GM23338 (cell line): Measurements from ENCODE around the gene CUBN. TPM values are rescaled to one million over a fixed set of nuclear protein-coding genes. Genes with fewer than 3 reads are reported as not detected.

Experiments used
- ATAC-seq: fragments of 200-7000 bp; cut with Tn5 transposase; 3 replicates; pipeline ENCODE4 v1.9.1; 2020
- DNase-seq: peaks from one replicate; pipeline ENCODE4 v3.0.0-alpha.2; 2015; ENCODE audit warnings: low spot score
- H2AFZ ChIP-seq: fragments of 200-600 bp; sonication (generic); 2 replicates; pipeline ENCODE4 v1.8.0; 2016; ENCODE audit warnings: antibody characterized with exemption, mild to moderate bottlenecking, moderate library complexity
- H3F3A ChIP-seq: fragments of 200-600 bp; sonication (generic); replicated peaks from 2 replicates; pipeline ENCODE4 v1.8.0; 2017; ENCODE audit warnings: antibody characterized with exemption, mixed run types, low read depth
- H3K27ac ChIP-seq: fragments of 200-600 bp; sonication (generic); 2 replicates; pipeline ENCODE4 v1.6.1; 2016; ENCODE audit warnings: low read depth
- H3K27me3 ChIP-seq: fragments of 200-600 bp; sonication (generic); 2 replicates; pipeline ENCODE4 v1.8.0; 2016; ENCODE audit warnings: mild to moderate bottlenecking, mixed run types, moderate library complexity; ENCODE audit not compliant: insufficient read depth
- H3K36me3 ChIP-seq: fragments of 200-600 bp; sonication (generic); 2 replicates; pipeline ENCODE4 v1.8.0; 2016; ENCODE audit warnings: mild to moderate bottlenecking; ENCODE audit not compliant: insufficient read depth
- H3K4me1 ChIP-seq: fragments of 200-600 bp; sonication (generic); 2 replicates; pipeline ENCODE4 v1.8.0; 2016; ENCODE audit warnings: mild to moderate bottlenecking, moderate library complexity; ENCODE audit not compliant: insufficient read depth
- H3K4me2 ChIP-seq: fragments of 200-600 bp; sonication (generic); 2 replicates; pipeline ENCODE4 v1.7.1; 2017; ENCODE audit warnings: mixed run types
- H3K4me3 ChIP-seq: fragments of 200-600 bp; sonication (generic); 2 replicates; pipeline ENCODE4 v1.6.1; 2016; ENCODE audit warnings: mixed run types
- H3K79me2 ChIP-seq: fragments of 200-600 bp; sonication (generic); replicated peaks from 2 replicates; pipeline ENCODE4 v1.8.0; 2017; ENCODE audit warnings: mild to moderate bottlenecking; ENCODE audit not compliant: insufficient read depth
- H3K9me2 ChIP-seq: fragments of 200-600 bp; sonication (generic); 2 replicates; pipeline ENCODE4 v1.8.0; 2017; ENCODE audit not compliant: insufficient read depth
- H4K20me1 ChIP-seq: fragments of 200-600 bp; sonication (generic); replicated peaks from 2 replicates; pipeline ENCODE4 v1.8.0; 2017; ENCODE audit warnings: mild to moderate bottlenecking; ENCODE audit not compliant: insufficient read depth
- H3K27ac Mint-ChIP-seq: 2 replicates; pipeline ENCODE4 v1.8.0; 2020; ENCODE audit warnings: inconsistent platforms, mild to moderate bottlenecking, moderate library complexity, mixed read lengths
- H3K27me3 Mint-ChIP-seq: 3 replicates; pipeline ENCODE4 v1.8.0; 2022; ENCODE audit warnings: low read depth, mild to moderate bottlenecking, moderate library complexity, mixed read lengths, inconsistent platforms; ENCODE audit not compliant: insufficient read depth, poor library complexity
- H3K36me3 Mint-ChIP-seq: 3 replicates; pipeline ENCODE4 v1.8.0; 2021; ENCODE audit warnings: low read depth, mild to moderate bottlenecking, inconsistent platforms, moderate library complexity, mixed read lengths
- H3K4me1 Mint-ChIP-seq: 3 replicates; pipeline ENCODE4 v1.8.0; 2020; ENCODE audit warnings: mild to moderate bottlenecking, inconsistent platforms, mixed read lengths
- H3K4me3 Mint-ChIP-seq: 3 replicates; pipeline ENCODE4 v1.8.0; 2021; ENCODE audit warnings: moderate library complexity, mild to moderate bottlenecking, inconsistent platforms, mixed read lengths
- H3K9me3 Mint-ChIP-seq: 3 replicates; pipeline ENCODE4 v1.8.0; 2020; ENCODE audit warnings: moderate library complexity, mild to moderate bottlenecking, inconsistent platforms, mixed read lengths
- CREB1 ChIP-seq: fragments of 250-450 bp; sonication (Bioruptor Pico); IDR thresholded peaks from 2 replicates; pipeline ENCODE4 v1.5.0; 2020; ENCODE audit warnings: low read depth, mild to moderate bottlenecking, moderate library complexity
- ETS1 ChIP-seq: IDR thresholded peaks from 2 replicates; pipeline ENCODE4 v1.6.1; 2016; ENCODE audit warnings: antibody characterized with exemption
- JUNB ChIP-seq: IDR thresholded peaks from one replicate; pipeline ENCODE4 v1.6.1; 2016; ENCODE audit warnings: antibody characterized with exemption; ENCODE audit not compliant: unreplicated experiment
- NANOG ChIP-seq: IDR thresholded peaks from 2 replicates; pipeline ENCODE4 v1.6.1; 2016; ENCODE audit warnings: antibody characterized with exemption, borderline replicate concordance
- POLR2AphosphoS5 ChIP-seq: IDR thresholded peaks from 2 replicates; pipeline ENCODE4 v1.6.1; 2016; ENCODE audit warnings: antibody characterized with exemption, low read depth
- REST ChIP-seq: IDR thresholded peaks from one replicate; pipeline ENCODE4 v1.6.1; 2018; ENCODE audit warnings: antibody characterized with exemption; ENCODE audit not compliant: unreplicated experiment
- STAT1 ChIP-seq: IDR thresholded peaks from one replicate; pipeline ENCODE4 v1.6.1; 2016; ENCODE audit warnings: antibody characterized with exemption; ENCODE audit not compliant: unreplicated experiment
- ZNF114 ChIP-seq: fragments of 250-450 bp; sonication (Bioruptor Pico); IDR thresholded peaks from 2 replicates; pipeline ENCODE4 v1.5.0; 2020; ENCODE audit warnings: mild to moderate bottlenecking, moderate library complexity
- ZNF462 ChIP-seq: fragments of 250-450 bp; sonication (Bioruptor Pico); IDR thresholded peaks from 2 replicates; pipeline ENCODE4 v1.5.0; 2020; ENCODE audit warnings: mild to moderate bottlenecking, moderate library complexity
- polyA plus RNA-seq: library from polyadenylated mRNA; unstranded; fragments of >200 nt; fragmentation: Nextera tagmentation; extraction: Ambion mirVana; gene quantifications from 2 replicates; pipeline ENCODE4 v1.2.1, GENCODE V29; 2016
- total RNA-seq: library from RNA; depleted of rRNA; stranded (reverse); fragments of >200 nt; shearing (Covaris generic); gene quantifications from 2 replicates; pipeline ENCODE4 v1.2.3, GENCODE V29; 2014

CUBN gene
- total and polyA plus RNA-seq, 2 experiments from 2014 or later = 0.06 to 1.8 TPM

GRCh38 chr10:17122726-17123661, 6.6 kb downstream of the CUBN start:
- no peak overlapping the region for H3K4me3 ChIP-seq
- H3K27ac ChIP-seq = no peak overlapping the region
- no peaks in the 10 kb centered on the region for H3K79me2 ChIP-seq
- no peaks in the 10 kb centered on the region for H3K36me3 Mint-ChIP-seq
- ATAC-seq (no peak), DNase-seq (no peak)
- H3F3A ChIP-seq = no peaks in the 10 kb centered on the region
- H3K4me1 Mint-ChIP-seq = peaks cover 13% of the 10 kb centered on the region
- peak overlapping the region; percentile 2; the same call in 1 of the 2 replicates for H3K27ac Mint-ChIP-seq
- no peaks in the 10 kb centered on the region for H3K9me2 ChIP-seq
- H3K27me3 Mint-ChIP-seq = no peaks in the 10 kb centered on the region
- peak overlapping the region; percentile 69 for H2AFZ ChIP-seq
- H3K9me3 Mint-ChIP-seq = no peaks in the 10 kb centered on the region
- H3K27me3 ChIP-seq = no peaks in the 10 kb centered on the region
- no peaks in the 10 kb centered on the region for H4K20me1 ChIP-seq
- H3K4me1 ChIP-seq = no peaks in the 10 kb centered on the region
- no peak for TF ChIP-seq STAT1
- TF ChIP-seq ETS1 = no peak
- no peak for TF ChIP-seq REST
- TF ChIP-seq POLR2AphosphoS5 = no peak
- TF ChIP-seq NANOG = no peak
- H3K36me3 ChIP-seq = no peaks in the 10 kb centered on the region
- H3K4me2 ChIP-seq = no peak overlapping the region
- no peak overlapping the region for H3K4me3 Mint-ChIP-seq

GRCh38 chr10:17122052-17122451, 7.6 kb downstream of the CUBN start:
- Histone ChIP-seq H3K9me2 (no peaks in the 10 kb centered on the region), H3K27ac (no peak overlapping the region), H3K4me2 (no peak overlapping the region), H3K36me3 (no peaks in the 10 kb centered on the region), H3K27me3 (no peaks in the 10 kb centered on the region), H3K79me2 (no peaks in the 10 kb centered on the region), H4K20me1 (no peaks in the 10 kb centered on the region), H3F3A (no peaks in the 10 kb centered on the region), H2AFZ (no peak overlapping the region), H3K4me1 (no peaks in the 10 kb centered on the region), H3K4me3 (no peak overlapping the region)
- no peak overlapping the region for H3K4me3 Mint-ChIP-seq
- no peak for DNase-seq
- H3K27ac Mint-ChIP-seq = no peak overlapping the region
- peaks cover 13% of the 10 kb centered on the region for H3K4me1 Mint-ChIP-seq
- no peaks in the 10 kb centered on the region for H3K27me3 Mint-ChIP-seq
- TF ChIP-seq CREB1 (CRISPR knock-in tag) (no peak), ZNF114 (CRISPR knock-in tag) (no peak), STAT1 (no peak), JUNB (no peak), ZNF462 (no peak)
- H3K36me3 Mint-ChIP-seq = no peaks in the 10 kb centered on the region
- no peak for ATAC-seq
- no peaks in the 10 kb centered on the region for H3K9me3 Mint-ChIP-seq
